Measurements from ENCODE around the gene PRKCH.
"Not testable (repeated sequence)": the region's sequence is repeated elsewhere in the genome, so short reads cannot be mapped to it uniquely, and the experiment has no call there.

Gene PRKCH

GRCh38 chr14:61519735-61520134, 198.4 kb downstream of the PRKCH start:
- DNase-seq, result no peak

- DNase-seq, result no peak
Measured at GRCh38 chr14:61520576-61520975, 199.2 kb downstream of the PRKCH start.

- no peak for DNase-seq
Measured at GRCh38 chr14:61521773-61522172, 200.4 kb downstream of the PRKCH start.

- no peak for DNase-seq
Measured at GRCh38 chr14:61523751-61524150, 202.4 kb downstream of the PRKCH start.

- DNase-seq, result peak; percentile 92
Measured at GRCh38 chr14:61524211-61524806, 202.9 kb downstream of the PRKCH start.

GRCh38 chr14:61524936-61525292, 203.5 kb downstream of the PRKCH start:
- peak; percentile 62 for DNase-seq

- peak; percentile 77 for DNase-seq
Measured at GRCh38 chr14:61525293-61526011, 204.1 kb downstream of the PRKCH start.

GRCh38 chr14:61526405-61527312, 205.3 kb downstream of the PRKCH start:
- peak; percentile 74 for DNase-seq

GRCh38 chr14:61527325-61528100, 206.1 kb downstream of the PRKCH start:
- DNase-seq, result peak; percentile 63

GRCh38 chr14:61528591-61529021, 207.2 kb downstream of the PRKCH start:
- DNase-seq, result no peak

- DNase-seq, result not testable (repeated sequence)
Measured at GRCh38 chr14:61529360-61529759, 208.0 kb downstream of the PRKCH start.

GRCh38 chr14:61530296-61530695, 208.9 kb downstream of the PRKCH start:
- DNase-seq, result no peak

- no peak for DNase-seq
Measured at GRCh38 chr14:61530896-61531295, 209.5 kb downstream of the PRKCH start.

- DNase-seq, result no peak
Measured at GRCh38 chr14:61531465-61532122, 210.2 kb downstream of the PRKCH start.

- no peak for DNase-seq
Measured at GRCh38 chr14:61532123-61532505, 210.7 kb downstream of the PRKCH start.

GRCh38 chr14:61532763-61533162, 211.4 kb downstream of the PRKCH start:
- DNase-seq, result no peak

- no peak for DNase-seq
Measured at GRCh38 chr14:61533513-61534255, 212.3 kb downstream of the PRKCH start.

- no peak for DNase-seq
Measured at GRCh38 chr14:61535032-61535431, 213.7 kb downstream of the PRKCH start.

- no peak for DNase-seq
Measured at GRCh38 chr14:61535458-61535857, 214.1 kb downstream of the PRKCH start.

GRCh38 chr14:61536661-61537562, 215.5 kb downstream of the PRKCH start:
- peak; percentile 44 for DNase-seq

Data from DMS53 (cell line).